GM19467 (cell line): ENCODE results near the gene TSPO2.

Experiments
- ATAC-seq: cut with Tn5 transposase; IDR thresholded peaks from one replicate; pipeline ENCODE4 v1.9.1; 2021; ENCODE audit warnings: mild to moderate bottlenecking, moderate library complexity; ENCODE audit not compliant: unreplicated experiment

TSPO2 gene

GRCh38 chr6:41074692-41075436 lies 32.6 kb downstream of the TSPO2 start:
- ATAC-seq = no peak

GRCh38 chr6:41075651-41076626 lies 33.7 kb downstream of the TSPO2 start:
- ATAC-seq = no peak

GRCh38 chr6:41077536-41077935 lies 35.3 kb downstream of the TSPO2 start:
- ATAC-seq = no peak

- no peak for ATAC-seq
Measured at GRCh38 chr6:41078101-41078500, 35.8 kb downstream of the TSPO2 start.

GRCh38 chr6:41079080-41079479 lies 36.8 kb downstream of the TSPO2 start:
- ATAC-seq = no peak

- no peak for ATAC-seq
Measured at GRCh38 chr6:41080621-41081020, 38.4 kb downstream of the TSPO2 start.

- no peak for ATAC-seq
Measured at GRCh38 chr6:41083072-41083471, 40.8 kb downstream of the TSPO2 start.

- no peak for ATAC-seq
Measured at GRCh38 chr6:41085182-41085581, 42.9 kb downstream of the TSPO2 start.

- ATAC-seq = no peak
Measured at GRCh38 chr6:41088451-41088850, 46.2 kb downstream of the TSPO2 start.

GRCh38 chr6:41090841-41091761 lies 48.8 kb downstream of the TSPO2 start:
- ATAC-seq = no peak

GRCh38 chr6:41092421-41093140 lies 50.3 kb downstream of the TSPO2 start:
- ATAC-seq = no peak

GRCh38 chr6:41093729-41094128 lies 51.5 kb downstream of the TSPO2 start:
- no peak for ATAC-seq
